ENCODE data around the gene SMC1B.

Gene SMC1B

GRCh38 chr22:45420011-45420410 lies 6.6 kb upstream of the SMC1B start:
- Histone ChIP-seq H3K9ac (ENCODE audit: low read depth, low read length) (no peak overlapping the region), H3K36me3 (ENCODE audit: insufficient read depth, low read length) (no peaks in the 10 kb centered on the region), H3K4me3 (ENCODE audit: low read length) (no peak overlapping the region), H3K27ac (ENCODE audit: low read depth, low read length) (no peak overlapping the region), H3K4me1 (ENCODE audit: insufficient read depth, low read length) (no peaks in the 10 kb centered on the region), H3K27me3 (ENCODE audit: insufficient read depth, low read length) (no peaks in the 10 kb centered on the region), H3K9me3 (ENCODE audit: insufficient read depth, low read depth, low read length) (no peaks in the 10 kb centered on the region)
- WGBS = 87% methylated on average over 4 of the region's 4 CpGs

DNA sequence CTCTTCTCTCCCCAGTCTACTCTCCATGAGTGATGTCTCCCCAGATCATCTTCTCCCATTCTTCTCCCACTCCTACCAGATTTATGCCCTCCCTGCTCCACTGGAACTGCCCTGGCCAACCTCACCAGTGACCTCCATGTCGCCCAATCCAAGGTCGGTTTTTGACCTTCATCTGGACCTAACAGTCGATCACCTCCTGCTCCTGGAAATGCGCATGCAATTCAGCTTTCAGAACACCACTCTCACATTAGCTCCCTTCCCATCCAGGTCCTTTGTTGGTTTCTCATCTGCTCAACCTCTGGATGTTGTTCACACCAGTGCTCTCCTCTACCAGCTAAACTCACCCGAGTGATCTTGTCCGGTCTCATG lies 5.4 kb upstream of the SMC1B start:
- WGBS = 95% methylated on average over 6 of the region's 6 CpGs
- H3K9ac ChIP-seq (ENCODE audit: low read depth, low read length) = no peak overlapping the region
- H3K27me3 ChIP-seq (ENCODE audit: insufficient read depth, low read length) = peaks cover 11% of the 10 kb centered on the region
- no peak overlapping the region for H3K27ac ChIP-seq (ENCODE audit: low read depth, low read length)
- H3K4me1 ChIP-seq (ENCODE audit: insufficient read depth, low read length) = no peaks in the 10 kb centered on the region
- no peaks in the 10 kb centered on the region for H3K36me3 ChIP-seq (ENCODE audit: insufficient read depth, low read length)
- H3K4me3 ChIP-seq (ENCODE audit: low read length) = no peak overlapping the region
- no peaks in the 10 kb centered on the region for H3K9me3 ChIP-seq (ENCODE audit: insufficient read depth, low read depth, low read length)

DNA sequence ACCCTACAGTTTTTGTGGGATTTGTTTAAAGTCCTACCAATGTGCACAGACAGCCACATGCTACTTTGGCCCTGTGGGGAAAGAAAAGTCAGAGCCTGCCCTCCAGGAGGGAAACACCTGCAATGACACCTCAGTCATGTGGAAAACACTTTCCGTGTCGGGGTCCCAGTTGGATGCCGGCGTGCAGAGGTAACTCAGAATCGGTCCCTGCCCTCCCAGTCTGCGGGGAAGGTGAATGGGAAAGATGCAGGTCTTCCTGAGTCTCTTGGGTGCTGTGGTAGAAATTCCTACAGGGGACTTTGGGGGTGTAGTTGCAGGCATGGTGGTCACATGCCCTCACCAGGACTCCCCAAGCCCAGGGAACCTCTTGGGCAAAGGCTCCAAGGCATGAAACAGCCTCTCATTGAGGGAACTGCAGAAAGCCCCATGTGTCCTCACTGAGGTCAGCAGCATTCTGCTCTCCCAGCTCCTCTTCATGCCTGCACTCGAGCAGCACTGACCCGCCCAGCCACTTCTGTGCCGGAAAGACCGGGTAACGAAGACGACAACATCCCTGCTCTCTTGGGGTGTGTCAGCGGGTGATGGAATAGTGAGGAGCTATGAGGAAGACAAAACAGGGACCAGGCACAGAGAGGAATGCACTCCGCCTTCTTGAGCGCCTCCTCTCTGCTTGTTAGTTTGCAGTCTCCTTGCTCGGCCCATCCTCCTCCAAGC lies 4.8 kb upstream of the SMC1B start:
- Histone ChIP-seq H3K27ac (ENCODE audit: low read depth, low read length) (no peak overlapping the region), H3K36me3 (ENCODE audit: insufficient read depth, low read length) (no peaks in the 10 kb centered on the region), H3K27me3 (ENCODE audit: insufficient read depth, low read length) (peaks cover 17% of the 10 kb centered on the region), H3K9ac (ENCODE audit: low read depth, low read length) (no peak overlapping the region), H3K4me1 (ENCODE audit: insufficient read depth, low read length) (no peaks in the 10 kb centered on the region), H3K4me3 (ENCODE audit: low read length) (no peak overlapping the region), H3K9me3 (ENCODE audit: insufficient read depth, low read depth, low read length) (peaks cover under 1% of the 10 kb centered on the region; the same call in 1 of the 2 replicates)
- 93% methylated on average over 16 of the region's 16 CpGs for WGBS

DNA sequence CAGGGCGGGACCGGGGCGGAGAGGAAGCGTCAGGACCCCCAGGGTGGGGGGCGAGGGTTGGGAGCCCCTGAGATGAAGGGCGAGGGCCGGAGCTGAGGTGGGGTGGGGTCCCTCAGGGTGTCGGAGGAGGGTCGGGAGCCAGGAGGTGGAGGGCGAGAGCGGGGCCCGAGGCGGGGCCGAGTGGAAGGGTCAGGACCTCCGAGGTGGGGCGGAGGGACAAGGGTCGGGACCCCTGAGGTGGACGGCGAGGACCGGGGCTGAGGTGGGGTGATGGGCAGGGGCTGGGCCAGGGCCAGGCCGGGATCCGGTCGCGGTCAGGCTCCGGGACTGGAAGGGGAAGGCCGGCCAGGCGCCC lies 409 bp downstream of the SMC1B start:
- Histone ChIP-seq H3K9me3 (ENCODE audit: insufficient read depth, low read depth, low read length) (peaks cover 8% of the 10 kb centered on the region), H3K27ac (ENCODE audit: low read depth, low read length) (no peak overlapping the region), H3K27me3 (ENCODE audit: insufficient read depth, low read length) (peaks cover 24% of the 10 kb centered on the region), H3K4me1 (ENCODE audit: insufficient read depth, low read length) (no peaks in the 10 kb centered on the region), H3K4me3 (ENCODE audit: low read length) (no peak overlapping the region), H3K9ac (ENCODE audit: low read depth, low read length) (peak overlapping the region; percentile 86; the same call in 1 of the 2 replicates), H3K36me3 (ENCODE audit: insufficient read depth, low read length) (no peaks in the 10 kb centered on the region)
- 94% methylated on average over 27 of the region's 27 CpGs for WGBS

GRCh38 chr22:45407793-45408192 lies 5.6 kb downstream of the SMC1B start:
- no peak overlapping the region for H3K4me3 ChIP-seq (ENCODE audit: low read length)
- H3K9ac ChIP-seq (ENCODE audit: low read depth, low read length) = no peak overlapping the region
- 96% methylated on average over 5 of the region's 5 CpGs for WGBS
- H3K4me1 ChIP-seq (ENCODE audit: insufficient read depth, low read length) = no peaks in the 10 kb centered on the region
- peaks cover 3% of the 10 kb centered on the region for H3K9me3 ChIP-seq (ENCODE audit: insufficient read depth, low read depth, low read length)
- H3K36me3 ChIP-seq (ENCODE audit: insufficient read depth, low read length) = no peaks in the 10 kb centered on the region
- H3K27ac ChIP-seq (ENCODE audit: low read depth, low read length) = no peak overlapping the region
- H3K27me3 ChIP-seq (ENCODE audit: insufficient read depth, low read length) = peaks cover 4% of the 10 kb centered on the region

DNA sequence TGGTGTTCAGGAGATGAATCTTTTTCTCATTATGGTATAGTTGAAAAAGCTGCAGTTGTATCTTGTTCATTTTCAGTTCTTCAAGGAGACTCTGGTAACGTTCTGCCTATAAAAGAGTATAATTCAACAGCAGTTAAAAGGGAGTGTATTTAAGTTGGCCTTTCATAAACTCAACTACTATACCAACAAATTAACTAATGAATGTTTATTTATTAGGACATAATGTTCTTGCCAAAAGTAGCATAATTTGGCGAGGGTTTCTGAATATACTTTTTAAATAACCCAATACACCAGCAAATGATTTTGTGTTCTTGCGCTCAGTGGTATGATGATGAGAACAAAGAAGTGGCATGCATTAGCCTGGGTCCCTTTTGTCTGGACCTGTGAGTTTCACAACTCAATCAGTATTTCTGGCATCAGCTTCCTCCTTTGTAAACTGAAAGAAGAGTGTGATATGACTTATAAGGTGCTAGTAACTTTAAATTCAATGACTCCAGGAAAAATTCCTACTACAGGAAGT lies 10.9 kb downstream of the SMC1B start:
- no peak overlapping the region for H3K27ac ChIP-seq (ENCODE audit: low read depth, low read length)
- no peaks in the 10 kb centered on the region for H3K36me3 ChIP-seq (ENCODE audit: insufficient read depth, low read length)
- no peak overlapping the region for H3K9ac ChIP-seq (ENCODE audit: low read depth, low read length)
- H3K4me1 ChIP-seq (ENCODE audit: insufficient read depth, low read length) = no peaks in the 10 kb centered on the region
- no CpG with 5 or more reads among the region's 3 CpGs for WGBS
- no peaks in the 10 kb centered on the region for H3K9me3 ChIP-seq (ENCODE audit: insufficient read depth, low read depth, low read length)
- H3K27me3 ChIP-seq (ENCODE audit: insufficient read depth, low read length) = no peaks in the 10 kb centered on the region
- no peak overlapping the region for H3K4me3 ChIP-seq (ENCODE audit: low read length)

DNA sequence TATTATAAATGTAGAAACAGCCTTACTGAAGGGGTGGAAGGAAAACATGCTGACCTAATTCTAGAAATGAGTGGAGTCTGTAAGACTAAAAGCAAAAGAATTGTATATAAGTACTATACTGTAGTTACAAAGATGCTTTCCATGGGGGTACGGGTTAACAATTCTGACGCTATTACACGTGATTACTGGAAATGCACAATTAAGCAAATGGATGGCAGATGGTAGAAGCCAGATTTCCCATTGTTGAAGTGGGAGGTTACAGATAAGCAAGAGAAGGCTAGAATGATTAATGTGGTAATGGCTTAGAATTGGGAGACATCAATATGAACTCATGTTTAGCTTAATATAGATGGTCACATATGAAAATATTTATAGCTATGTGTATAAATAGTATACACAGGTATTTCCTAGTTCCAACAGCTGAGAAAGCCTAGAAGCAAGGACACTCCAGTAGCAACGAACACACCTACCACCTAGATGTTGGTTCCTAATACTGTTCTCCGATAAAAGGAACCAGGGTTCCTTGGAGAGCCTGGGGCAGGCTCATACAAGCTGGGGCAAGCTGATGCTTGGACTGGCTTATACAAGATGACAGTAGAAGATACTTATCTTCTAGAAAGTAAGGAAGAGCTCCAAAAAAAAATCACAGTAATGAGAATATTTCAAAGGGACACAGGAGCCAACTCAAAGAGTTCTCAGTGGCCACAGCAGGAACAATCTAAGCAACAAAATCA lies 13.5 kb downstream of the SMC1B start:
- Histone ChIP-seq H3K4me3 (ENCODE audit: low read length) (no peak overlapping the region), H3K9ac (ENCODE audit: low read depth, low read length) (no peak overlapping the region), H3K27me3 (ENCODE audit: insufficient read depth, low read length) (no peaks in the 10 kb centered on the region), H3K36me3 (ENCODE audit: insufficient read depth, low read length) (no peaks in the 10 kb centered on the region), H3K4me1 (ENCODE audit: insufficient read depth, low read length) (no peaks in the 10 kb centered on the region), H3K9me3 (ENCODE audit: insufficient read depth, low read depth, low read length) (0 out of 2 replicates have a peak, but pooled peaks cover 2% of the 10 kb centered on the region), H3K27ac (ENCODE audit: low read depth, low read length) (no peak overlapping the region)
- WGBS = 91% methylated on average over 5 of the region's 5 CpGs

- H3K9me3 ChIP-seq (ENCODE audit: insufficient read depth, low read depth, low read length) = 0 out of 2 replicates have a peak, but pooled peaks cover 2% of the 10 kb centered on the region
- no peaks in the 10 kb centered on the region for H3K27me3 ChIP-seq (ENCODE audit: insufficient read depth, low read length)
- WGBS = 95% methylated on average over 13 of the region's 13 CpGs
- no peak overlapping the region for H3K4me3 ChIP-seq (ENCODE audit: low read length)
- no peak overlapping the region for H3K27ac ChIP-seq (ENCODE audit: low read depth, low read length)
- no peaks in the 10 kb centered on the region for H3K36me3 ChIP-seq (ENCODE audit: insufficient read depth, low read length)
- H3K4me1 ChIP-seq (ENCODE audit: insufficient read depth, low read length) = no peaks in the 10 kb centered on the region
- no peak overlapping the region for H3K9ac ChIP-seq (ENCODE audit: low read depth, low read length)
Measured at GRCh38 chr22:45398214-45398613, 15.2 kb downstream of the SMC1B start.

DNA sequence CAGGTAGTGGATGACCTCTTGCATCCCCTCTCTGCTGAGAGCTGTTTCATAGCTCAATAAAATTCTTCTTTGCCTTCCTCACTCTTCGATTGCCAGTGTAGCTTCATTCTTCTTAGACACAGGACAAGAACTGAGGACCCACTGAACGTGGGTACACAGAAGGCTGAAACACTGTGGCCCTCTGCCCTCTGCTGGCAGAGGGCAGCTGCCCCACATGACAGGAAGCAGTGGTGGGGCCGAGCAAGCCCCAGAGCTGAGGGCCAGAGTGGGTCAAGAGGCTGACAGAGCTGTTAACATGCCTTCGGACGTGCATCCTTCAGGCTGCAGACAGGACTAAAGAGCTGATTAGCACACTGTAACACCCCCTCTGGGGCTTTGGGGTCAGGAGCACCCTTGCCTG lies 15.6 kb downstream of the SMC1B start:
- Histone ChIP-seq H3K27me3 (ENCODE audit: insufficient read depth, low read length) (no peaks in the 10 kb centered on the region), H3K27ac (ENCODE audit: low read depth, low read length) (no peak overlapping the region), H3K36me3 (ENCODE audit: insufficient read depth, low read length) (no peaks in the 10 kb centered on the region), H3K9me3 (ENCODE audit: insufficient read depth, low read depth, low read length) (0 out of 2 replicates have a peak, but pooled peaks cover 2% of the 10 kb centered on the region), H3K9ac (ENCODE audit: low read depth, low read length) (no peak overlapping the region), H3K4me3 (ENCODE audit: low read length) (no peak overlapping the region), H3K4me1 (ENCODE audit: insufficient read depth, low read length) (no peaks in the 10 kb centered on the region)
- 92% methylated on average over 5 of the region's 5 CpGs for WGBS

DNA sequence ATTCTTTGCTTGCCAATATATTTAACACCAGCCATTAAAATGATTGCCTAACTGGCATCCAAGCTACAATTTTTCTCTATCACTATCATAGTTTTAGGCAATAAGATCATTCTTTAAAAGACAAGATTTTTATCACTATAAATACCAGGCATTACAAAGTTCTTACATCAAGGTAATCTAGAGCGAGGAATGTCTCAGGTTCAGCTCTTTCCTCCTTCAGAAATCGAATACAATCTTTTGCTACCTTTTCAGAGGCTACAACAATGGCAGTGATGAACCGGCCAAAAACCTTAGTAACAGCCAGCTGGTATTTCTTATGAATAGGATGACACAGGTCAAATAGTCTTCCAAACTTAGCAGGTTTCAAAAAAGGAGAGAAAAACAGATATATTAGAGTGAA lies 23.9 kb downstream of the SMC1B start:
- Histone ChIP-seq H3K9ac (ENCODE audit: low read depth, low read length) (no peak overlapping the region), H3K4me1 (ENCODE audit: insufficient read depth, low read length) (no peaks in the 10 kb centered on the region), H3K27me3 (ENCODE audit: insufficient read depth, low read length) (no peaks in the 10 kb centered on the region), H3K9me3 (ENCODE audit: insufficient read depth, low read depth, low read length) (no peaks in the 10 kb centered on the region), H3K36me3 (ENCODE audit: insufficient read depth, low read length) (no peaks in the 10 kb centered on the region), H3K27ac (ENCODE audit: low read depth, low read length) (no peak overlapping the region), H3K4me3 (ENCODE audit: low read length) (no peak overlapping the region)
- 96% methylated on average over 3 of the region's 3 CpGs for WGBS

DNA sequence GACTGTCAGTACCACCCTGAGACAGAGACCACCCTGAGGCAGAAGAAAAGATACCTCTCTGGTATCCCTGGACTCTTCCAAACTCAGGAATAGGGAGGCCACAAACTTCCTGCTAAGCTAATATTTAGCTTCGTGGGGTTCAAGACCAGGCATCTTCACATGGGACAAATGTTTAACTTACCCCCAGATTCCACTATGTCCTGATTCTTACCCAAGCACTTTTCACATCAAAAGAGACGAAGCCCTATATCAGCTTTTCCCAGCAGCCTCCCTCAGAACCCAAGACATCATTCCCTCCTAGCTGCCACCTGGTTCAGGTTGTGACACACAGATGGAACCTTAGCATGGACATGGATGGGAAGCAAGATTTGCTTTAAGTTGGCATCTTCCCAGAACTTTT lies 32.1 kb downstream of the SMC1B start:
- Histone ChIP-seq H3K4me1 (ENCODE audit: insufficient read depth, low read length) (no peaks in the 10 kb centered on the region), H3K4me3 (ENCODE audit: low read length) (no peak overlapping the region), H3K27ac (ENCODE audit: low read depth, low read length) (no peak overlapping the region), H3K27me3 (ENCODE audit: insufficient read depth, low read length) (no peaks in the 10 kb centered on the region), H3K9ac (ENCODE audit: low read depth, low read length) (no peak overlapping the region), H3K9me3 (ENCODE audit: insufficient read depth, low read depth, low read length) (no peaks in the 10 kb centered on the region), H3K36me3 (ENCODE audit: insufficient read depth, low read length) (no peaks in the 10 kb centered on the region)
- WGBS = 91% methylated on average over 2 of the region's 2 CpGs
